Neural crest cell (in vitro differentiated cells): Measurements from ENCODE around the gene PRSS27. TPM values are rescaled to one million over a fixed set of nuclear protein-coding genes. Genes with fewer than 3 reads are reported as not detected.
A peak's percentile ranks its signal among the peaks of the same experiment; 100 is the strongest.

ENCODE experiments used
- DNase-seq: peaks from one replicate; pipeline ENCODE4 v3.0.0; 2021; ENCODE audit warnings: low read depth, mixed read lengths, low spot score
- H3K27ac Mint-ChIP-seq: one replicate; pipeline ENCODE4 v1.8.0; 2021; ENCODE audit warnings: mild to moderate bottlenecking, mixed read lengths; ENCODE audit not compliant: unreplicated experiment
- H3K27me3 Mint-ChIP-seq: 2 replicates; pipeline ENCODE4 v1.8.0; 2021; ENCODE audit warnings: low read depth, mild to moderate bottlenecking, mixed read lengths
- H3K36me3 Mint-ChIP-seq: 2 replicates; pipeline ENCODE4 v1.8.0; 2021; ENCODE audit warnings: low read depth, mild to moderate bottlenecking, mixed read lengths
- H3K4me1 Mint-ChIP-seq: 2 replicates; pipeline ENCODE4 v1.8.0; 2021; ENCODE audit warnings: mixed read lengths
- H3K4me3 Mint-ChIP-seq: one replicate; pipeline ENCODE4 v1.8.0; 2021; ENCODE audit warnings: mild to moderate bottlenecking, mixed read lengths
- H3K9me3 Mint-ChIP-seq: 2 replicates; pipeline ENCODE4 v1.8.0; 2021; ENCODE audit warnings: mixed read lengths
- total RNA-seq: library from RNA; stranded (reverse); gene quantifications from 2 replicates; pipeline ENCODE4 v1.2.1, GENCODE V29; 2021
- TF ChIP-seq, protein P1 (sequence below): fragments of 200-600 bp; sonication (generic); conservative IDR thresholded peaks from 2 replicates; pipeline ENCODE4 v1.5.0; 2021; ENCODE audit warnings: antibody characterized with exemption, mild to moderate bottlenecking

The PRSS27 gene
- total RNA-seq, 1 donor from 2014 or later, result 7.8 TPM

DNA sequence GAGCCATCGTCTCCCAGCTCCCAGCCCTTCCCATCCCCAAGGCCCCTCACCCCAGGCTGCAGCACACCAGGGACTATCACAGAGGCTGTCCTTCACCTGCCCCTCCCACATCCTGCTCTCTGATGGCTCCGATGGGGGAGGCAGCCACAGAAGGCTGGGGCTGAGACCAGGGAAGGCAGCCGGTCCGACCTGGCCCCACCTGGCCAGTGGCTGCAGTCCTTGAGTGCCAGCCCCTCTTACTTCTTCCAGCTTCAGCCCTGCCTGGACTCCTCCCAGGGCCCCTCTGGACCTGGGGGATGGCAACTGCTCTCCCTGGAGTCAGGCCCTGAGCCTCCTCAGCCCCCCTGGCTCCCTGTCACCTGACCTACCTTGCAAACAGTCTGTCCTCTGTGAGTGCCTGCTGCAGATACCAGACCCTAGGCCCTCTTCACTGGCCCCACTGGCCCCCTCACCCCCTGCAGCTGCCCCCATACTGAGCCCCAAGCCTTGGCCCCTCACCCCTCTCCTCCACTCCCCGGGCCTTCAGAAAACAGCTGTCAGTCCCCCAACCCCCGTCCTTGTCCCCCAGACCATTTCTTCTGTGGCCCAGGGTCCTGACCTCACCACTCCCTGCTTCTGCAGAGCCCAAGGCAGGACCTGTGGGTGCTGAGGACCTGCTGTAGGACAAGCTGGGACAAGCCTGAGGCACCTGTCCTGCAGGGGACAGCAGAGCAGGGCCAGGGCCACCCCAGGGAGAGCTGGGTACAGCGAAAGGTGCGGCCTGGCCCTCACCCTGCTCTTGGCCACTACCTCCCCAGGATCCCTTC, 19.8 kb upstream of the PRSS27 start:
- no peak overlapping the region for H3K4me3 Mint-ChIP-seq
- TF ChIP-seq, protein P1, sequence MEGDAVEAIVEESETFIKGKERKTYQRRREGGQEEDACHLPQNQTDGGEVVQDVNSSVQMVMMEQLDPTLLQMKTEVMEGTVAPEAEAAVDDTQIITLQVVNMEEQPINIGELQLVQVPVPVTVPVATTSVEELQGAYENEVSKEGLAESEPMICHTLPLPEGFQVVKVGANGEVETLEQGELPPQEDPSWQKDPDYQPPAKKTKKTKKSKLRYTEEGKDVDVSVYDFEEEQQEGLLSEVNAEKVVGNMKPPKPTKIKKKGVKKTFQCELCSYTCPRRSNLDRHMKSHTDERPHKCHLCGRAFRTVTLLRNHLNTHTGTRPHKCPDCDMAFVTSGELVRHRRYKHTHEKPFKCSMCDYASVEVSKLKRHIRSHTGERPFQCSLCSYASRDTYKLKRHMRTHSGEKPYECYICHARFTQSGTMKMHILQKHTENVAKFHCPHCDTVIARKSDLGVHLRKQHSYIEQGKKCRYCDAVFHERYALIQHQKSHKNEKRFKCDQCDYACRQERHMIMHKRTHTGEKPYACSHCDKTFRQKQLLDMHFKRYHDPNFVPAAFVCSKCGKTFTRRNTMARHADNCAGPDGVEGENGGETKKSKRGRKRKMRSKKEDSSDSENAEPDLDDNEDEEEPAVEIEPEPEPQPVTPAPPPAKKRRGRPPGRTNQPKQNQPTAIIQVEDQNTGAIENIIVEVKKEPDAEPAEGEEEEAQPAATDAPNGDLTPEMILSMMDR, result no peak
- H3K9me3 Mint-ChIP-seq, result no peaks in the 10 kb centered on the region
- DNase-seq, result no peak
- H3K27ac Mint-ChIP-seq, result peak overlapping the region; percentile 96
- H3K4me1 Mint-ChIP-seq, result no peaks in the 10 kb centered on the region
- no peaks in the 10 kb centered on the region for H3K27me3 Mint-ChIP-seq
- H3K36me3 Mint-ChIP-seq, result no peaks in the 10 kb centered on the region

DNA sequence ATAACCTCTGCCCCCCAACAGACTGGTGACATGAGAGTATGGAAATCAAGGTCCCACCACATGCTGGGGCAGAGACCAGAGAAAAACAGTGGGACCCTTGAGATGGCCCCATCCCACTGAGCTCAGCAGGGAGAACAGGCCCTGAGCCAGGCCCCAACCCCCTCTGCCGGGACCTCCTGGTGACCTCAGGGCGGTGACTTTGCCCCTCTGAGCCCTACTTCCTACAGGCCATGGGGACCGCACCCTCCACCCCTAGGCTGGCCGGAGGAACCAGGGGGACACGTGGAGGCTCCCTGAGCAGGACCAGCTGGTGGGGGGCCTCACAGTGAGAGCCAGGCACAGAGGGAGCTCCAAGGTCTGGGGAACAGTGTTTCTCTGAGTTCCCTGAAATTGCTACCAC, 18.6 kb upstream of the PRSS27 start:
- Mint-ChIP-seq H3K9me3 (no peaks in the 10 kb centered on the region), H3K4me3 (no peak overlapping the region), H3K27me3 (no peaks in the 10 kb centered on the region), H3K27ac (no peak overlapping the region), H3K4me1 (no peaks in the 10 kb centered on the region), H3K36me3 (no peaks in the 10 kb centered on the region)
- no peak for DNase-seq
- TF ChIP-seq, protein P1, result no peak

- no peaks in the 10 kb centered on the region for H3K9me3 Mint-ChIP-seq
- no peak overlapping the region for H3K27ac Mint-ChIP-seq
- no peak overlapping the region for H3K4me3 Mint-ChIP-seq
- no peaks in the 10 kb centered on the region for H3K36me3 Mint-ChIP-seq
- H3K4me1 Mint-ChIP-seq, result no peaks in the 10 kb centered on the region
- TF ChIP-seq, protein P1, result no peak
- no peak for DNase-seq
- H3K27me3 Mint-ChIP-seq, result no peaks in the 10 kb centered on the region
Observed at GRCh38 chr16:2737895-2738418, 17.9 kb upstream of the PRSS27 start.

DNA sequence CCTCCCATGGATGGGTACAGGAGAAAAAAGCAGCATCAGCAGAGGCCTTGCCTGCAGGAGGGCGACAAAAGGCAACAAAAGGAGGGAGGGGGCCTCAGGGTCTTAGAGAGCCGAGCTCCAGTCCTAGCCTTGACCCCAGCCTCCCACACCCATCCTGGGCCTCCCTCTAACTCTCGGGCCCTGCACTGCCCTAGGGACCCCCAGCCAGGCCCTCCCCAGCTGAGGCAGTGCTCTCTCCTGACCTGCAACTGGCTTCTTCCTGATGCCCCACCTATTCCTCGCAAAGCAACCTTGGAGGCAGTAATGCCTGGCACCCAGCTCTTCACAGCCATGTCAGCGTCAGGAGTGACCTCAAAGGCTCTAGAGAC, 17.2 kb upstream of the PRSS27 start:
- DNase-seq, result no peak
- Mint-ChIP-seq H3K36me3 (no peaks in the 10 kb centered on the region), H3K9me3 (no peaks in the 10 kb centered on the region), H3K4me3 (no peak overlapping the region), H3K4me1 (no peaks in the 10 kb centered on the region), H3K27ac (peak overlapping the region; percentile 43), H3K27me3 (no peaks in the 10 kb centered on the region)
- TF ChIP-seq, protein P1, result no peak

DNA sequence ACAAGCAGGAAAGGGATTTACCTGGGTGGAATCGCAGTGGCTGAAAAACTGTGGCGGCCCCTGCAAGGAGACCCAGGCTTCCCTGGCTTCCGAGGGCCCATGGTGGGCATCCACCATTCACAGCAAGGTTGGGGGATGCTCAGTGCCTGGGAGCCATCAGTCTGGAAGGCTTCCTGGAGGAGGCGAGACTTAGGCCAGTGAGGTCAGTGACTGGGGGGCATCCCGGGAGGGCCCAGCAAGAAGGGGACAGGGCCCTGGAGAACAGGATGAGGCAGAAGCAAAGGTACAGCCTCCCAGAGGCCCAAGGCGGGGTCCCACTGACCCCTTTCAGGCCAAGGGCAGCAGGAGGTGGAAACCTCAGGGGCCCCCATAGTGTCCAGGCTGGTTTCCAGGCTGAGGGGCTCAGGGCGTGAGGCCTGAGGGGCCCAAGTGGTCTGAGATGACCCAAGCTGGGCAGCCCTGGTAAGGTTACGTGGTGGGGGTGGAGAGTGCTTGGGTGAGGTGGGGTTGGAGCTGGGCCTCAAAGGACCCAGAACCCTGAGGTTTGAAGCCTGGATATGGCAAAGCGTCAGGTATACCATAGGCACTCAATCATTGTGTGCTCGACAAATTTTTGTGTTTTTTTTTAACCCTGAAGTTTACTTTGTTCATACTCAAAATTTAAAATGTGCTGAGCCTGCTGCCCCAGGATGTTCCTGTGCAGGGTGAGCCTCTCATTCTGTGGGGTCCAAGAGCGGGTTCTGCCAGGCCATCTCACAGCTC, 16.6 kb upstream of the PRSS27 start:
- Mint-ChIP-seq H3K4me1 (no peaks in the 10 kb centered on the region), H3K27ac (peak overlapping the region; percentile 35), H3K9me3 (no peaks in the 10 kb centered on the region), H3K36me3 (no peaks in the 10 kb centered on the region), H3K27me3 (no peaks in the 10 kb centered on the region), H3K4me3 (no peak overlapping the region)
- no peak for DNase-seq
- TF ChIP-seq, protein P1, result no peak
